Heart left ventricle (tissue), 13 donors: ENCODE measurements around the gene CADPS2.

ENCODE experiments used
- CTCF ChIP-seq, 12 donors: fragments of 200-600 bp; sonication (generic) in 4 of 12; IDR thresholded peaks; one replicate each; pipeline versions ENCODE4 v1.5.0 to v1.8.0; 2018 to 2022; ENCODE audit warnings: antibody characterized with exemption in 12 of 12, mild to moderate bottlenecking in 5 of 12
- POLR2A ChIP-seq, 2 donors: fragments of 450-650 bp; IDR thresholded peaks; one replicate each; pipeline ENCODE4 v1.6.1; 2017; ENCODE audit warnings: antibody characterized with exemption in 2 of 2, mild to moderate bottlenecking in 2 of 2, moderate library complexity in 2 of 2
- donor health status: ischemic (EF 13 %, LVEDD 7.1; RV severe dilation, severe dysfunction).
- donor health status: DM: no; HTN: yes; CAD: no.
- donor health status: DM: no; HTN: no; CAD: no.
- donor health status: ischemic (EF 25% LVEDD 6.9; RV normal size, moderate dysfunction).
- donor health status: ischemic (EF 25% LVEDD 5.7; RV mildly dilated, moderate dysfunction).
- donor health status: ischemic (EF 35%, LVEDD 5.7; RV mildly dilated, moderate dysfunction).
- donor health status: nonischemic (EF 11% LVEDD 7.7; RV severe dilation, severe dysfunction).
- donor health status: DM: yes; HTN: yes; CAD: no.
- donor health status: PGD.
- donor health status: ischemic (EF 29% LVEDD 5.4; RV normal size, mild dysfunction).
- donor health status: nonischemic (EF 23%, LVEDD 6.1; RV moderate dilation, normal function).

GRCh38 chr7:122340427-122340826, 545.8 kb downstream of the CADPS2 start:
- TF ChIP-seq CTCF (IDR thresholded peaks at IDR 0.05) (no peak), POLR2A (IDR thresholded peaks at IDR 0.05) (no peak)
